HG03565 (cell line): ENCODE measurements around the gene CSRNP3.
"Not testable (repeated sequence)": the region's sequence is repeated elsewhere in the genome, so short reads cannot be mapped to it uniquely, and the experiment has no call there.

Experiments
- ATAC-seq: cut with Tn5 transposase; IDR thresholded peaks from one replicate; pipeline ENCODE4 v1.9.1; 2021; ENCODE audit warnings: mild to moderate bottlenecking, moderate library complexity; ENCODE audit not compliant: unreplicated experiment

Gene CSRNP3

DNA sequence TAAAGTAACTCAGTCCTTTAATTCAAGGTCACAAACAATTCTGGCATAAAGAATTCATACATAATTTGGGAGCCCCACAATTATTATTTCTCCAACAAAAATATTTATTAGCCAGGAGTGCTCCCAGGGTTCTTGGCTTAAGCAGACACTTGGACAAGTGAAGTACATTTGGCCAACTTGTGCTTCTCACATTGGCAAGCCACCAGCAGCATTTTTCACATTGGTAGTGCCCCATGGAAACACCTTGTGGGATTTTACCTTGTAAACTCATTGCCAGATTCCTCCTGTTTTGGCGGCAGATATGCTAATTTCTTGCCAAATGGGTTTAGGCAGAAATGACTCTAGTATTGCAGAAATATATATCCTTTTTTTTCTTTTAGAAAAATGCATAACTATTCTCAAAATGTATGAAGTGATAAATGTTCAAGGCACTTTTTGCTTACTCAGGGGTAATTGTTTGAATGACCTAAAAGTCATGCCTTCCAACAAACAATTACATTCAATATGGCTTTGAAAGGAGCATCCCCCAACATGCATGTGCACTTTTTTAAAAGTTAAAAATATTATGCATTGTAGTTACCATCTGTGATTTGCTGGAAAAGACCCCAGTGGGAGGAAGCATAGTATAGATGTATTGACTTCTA is 113.5 kb downstream of the CSRNP3 start:
- no peak for ATAC-seq

DNA sequence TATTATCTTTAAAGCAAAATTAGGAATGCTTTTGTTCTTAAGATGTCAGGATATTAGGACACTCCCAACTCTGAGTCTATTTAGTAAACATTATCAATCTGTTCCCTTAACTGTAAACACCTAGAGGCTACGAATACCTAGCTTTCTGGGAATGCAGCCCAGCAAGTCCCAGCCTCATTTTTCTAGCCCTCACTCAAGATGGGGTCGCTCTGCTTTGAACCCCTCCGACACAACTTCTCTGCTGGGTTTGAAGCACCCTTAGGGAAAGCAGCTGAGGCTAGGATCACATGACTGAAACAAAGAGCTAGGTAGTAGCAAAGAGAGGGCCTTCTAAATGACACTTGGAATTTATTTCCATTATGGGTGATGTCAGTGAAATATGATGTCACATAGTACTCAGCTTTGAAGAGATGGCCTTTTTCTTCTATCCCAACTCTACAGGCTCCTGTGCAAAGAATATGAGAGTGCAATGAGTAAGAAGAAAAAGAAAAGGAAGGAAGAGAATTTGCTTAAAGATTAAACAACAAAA is 114.7 kb downstream of the CSRNP3 start:
- ATAC-seq = no peak

DNA sequence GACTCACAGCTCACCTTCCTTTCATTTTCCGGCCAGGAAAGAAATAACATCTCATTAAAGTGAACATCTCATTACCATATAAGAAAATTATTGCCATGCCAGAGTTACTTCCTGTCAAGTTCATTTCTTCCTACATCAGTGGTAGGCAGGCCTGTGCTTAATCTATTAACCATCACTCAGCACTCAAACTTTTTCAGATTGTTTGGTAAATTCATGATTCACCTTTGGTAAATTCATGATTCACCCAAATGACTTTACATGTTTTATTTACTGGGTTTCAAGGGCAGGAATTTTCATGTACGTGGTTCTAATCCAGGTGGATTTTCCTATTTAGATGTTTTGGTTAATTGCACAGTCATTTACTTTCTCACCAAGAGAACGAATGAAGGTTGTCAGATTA is 116.5 kb downstream of the CSRNP3 start:
- no peak for ATAC-seq

DNA sequence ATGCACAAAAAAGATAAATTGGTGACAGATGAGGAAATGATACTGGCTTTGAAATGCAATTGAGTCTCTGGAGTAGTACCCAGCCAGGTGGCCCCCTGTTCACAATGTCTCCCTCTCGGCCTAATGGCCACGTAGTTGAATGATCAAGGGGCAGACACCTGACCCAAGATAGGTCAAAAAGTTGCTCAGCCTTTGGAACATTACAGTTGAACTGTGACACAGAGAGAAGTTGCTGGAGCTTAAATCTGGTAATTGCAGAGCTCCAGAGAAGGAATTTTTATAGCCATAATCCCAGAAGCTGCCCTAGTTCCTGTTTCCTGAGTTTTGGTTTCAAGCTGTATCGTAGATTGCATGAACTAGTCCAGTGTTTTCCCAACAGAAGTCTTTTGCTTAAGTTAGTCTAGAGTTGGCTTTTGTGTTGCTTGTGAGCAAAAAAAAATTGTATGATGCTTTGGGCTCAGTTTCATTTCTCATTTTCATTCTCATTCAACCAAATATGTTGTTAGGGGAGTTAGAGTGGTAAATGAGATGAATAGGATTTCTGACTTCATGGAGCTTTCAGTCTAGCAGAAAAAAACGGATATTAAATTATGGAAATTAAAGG is 117.9 kb downstream of the CSRNP3 start:
- ATAC-seq = peak; percentile 78

DNA sequence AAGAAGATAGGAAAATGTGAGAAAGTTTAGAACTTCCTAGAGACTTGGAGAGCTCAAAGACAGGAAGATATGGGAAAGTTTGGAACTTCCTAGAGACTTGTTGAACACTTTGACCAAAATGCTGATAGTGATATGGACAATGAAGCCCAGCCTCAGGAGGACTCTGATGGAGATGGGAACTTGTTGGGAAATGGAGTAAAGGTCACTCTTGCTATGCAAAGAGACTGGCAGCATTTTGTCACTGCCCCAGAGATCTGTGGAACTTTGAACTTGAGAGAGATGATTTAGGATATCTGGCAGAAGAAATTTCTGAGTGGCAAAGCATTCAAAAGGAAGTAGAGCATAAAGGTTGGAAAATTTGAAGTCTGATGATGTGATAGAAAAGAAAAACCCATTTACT is 121.5 kb downstream of the CSRNP3 start:
- ATAC-seq = not testable (repeated sequence)

DNA sequence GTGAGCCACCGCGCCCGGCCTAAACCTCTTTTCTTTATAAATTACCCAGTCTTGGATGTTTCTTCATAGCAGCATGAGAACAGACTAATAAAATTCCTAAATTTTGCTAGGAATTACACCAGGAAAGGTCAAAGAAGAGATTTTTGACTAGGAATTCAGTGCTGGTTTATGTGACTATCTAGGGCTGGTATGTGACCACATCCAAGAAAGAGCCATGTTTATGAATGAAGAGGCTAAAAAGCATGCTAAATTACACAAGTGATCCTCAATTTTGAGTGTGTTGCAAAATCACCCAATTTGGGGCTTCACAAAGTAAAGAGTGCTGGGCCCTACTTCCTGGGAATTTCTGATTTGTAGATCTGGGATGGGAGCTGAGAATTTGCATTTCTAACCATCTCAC is 123.6 kb downstream of the CSRNP3 start:
- no peak for ATAC-seq

DNA sequence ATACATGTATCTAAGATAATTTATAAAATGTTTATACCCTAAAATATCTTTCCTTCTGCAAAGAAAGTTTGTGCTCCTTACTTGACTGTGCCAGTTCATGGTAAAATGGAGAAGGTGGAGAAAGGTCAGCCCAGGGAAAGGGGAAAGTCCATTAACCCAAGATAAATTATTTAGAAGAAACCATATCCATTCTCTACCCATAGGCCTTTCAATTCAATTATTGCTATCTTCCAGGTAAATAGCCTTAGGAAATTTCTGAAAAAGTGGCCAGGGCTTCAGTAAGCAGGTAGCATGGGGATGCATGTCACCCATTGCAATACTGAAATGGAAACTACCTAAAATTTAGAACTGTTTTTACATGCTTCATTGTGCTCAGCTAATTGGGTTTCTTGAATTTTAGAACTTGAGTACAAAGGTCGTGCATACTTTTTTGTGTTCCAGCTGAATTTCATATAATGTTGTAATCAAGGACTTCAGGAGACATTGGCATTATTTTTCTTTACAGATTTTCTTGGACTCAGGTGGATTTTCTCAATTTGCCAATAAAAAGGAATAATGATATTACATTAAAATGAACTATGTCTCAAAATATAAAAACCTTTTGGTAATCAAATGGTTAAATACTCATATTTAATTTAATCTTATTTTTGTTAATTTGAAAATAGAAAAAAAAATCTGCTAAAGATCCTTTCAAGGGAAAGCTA is 124.9 kb downstream of the CSRNP3 start:
- ATAC-seq = no peak

DNA sequence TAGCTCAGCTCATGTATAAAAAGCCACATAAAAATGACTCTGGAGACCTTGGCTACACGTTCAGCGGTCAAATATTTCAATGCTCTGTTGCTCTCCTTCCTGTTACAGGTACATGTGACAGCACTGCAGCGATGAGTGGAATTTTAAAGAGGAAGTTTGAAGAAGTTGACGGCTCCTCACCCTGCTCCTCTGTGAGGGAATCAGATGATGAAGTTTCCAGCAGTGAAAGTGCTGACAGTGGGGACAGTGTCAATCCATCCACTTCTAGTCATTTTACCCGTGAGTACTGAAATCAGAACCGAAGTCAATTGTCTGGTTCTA is 125.4 kb downstream of the CSRNP3 start:
- ATAC-seq = peak; percentile 94

DNA sequence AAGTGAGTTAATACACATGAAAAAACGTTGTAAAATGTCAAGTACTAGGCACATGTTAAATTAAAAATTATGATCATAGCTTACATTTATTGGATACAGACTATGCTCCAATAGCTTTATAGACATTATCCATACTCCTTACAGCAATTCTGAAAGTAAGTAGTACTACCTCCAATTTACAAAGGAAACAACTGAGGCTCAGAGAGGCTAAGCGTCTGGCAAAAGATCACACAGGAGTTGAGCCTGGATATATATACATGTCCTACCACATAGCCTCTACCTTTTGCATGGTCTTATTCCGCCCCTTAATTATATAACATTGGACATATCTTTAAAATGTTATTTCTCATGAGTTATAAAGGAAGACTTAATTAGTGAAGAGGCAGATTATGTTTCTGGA is 127.3 kb downstream of the CSRNP3 start:
- ATAC-seq = no peak

DNA sequence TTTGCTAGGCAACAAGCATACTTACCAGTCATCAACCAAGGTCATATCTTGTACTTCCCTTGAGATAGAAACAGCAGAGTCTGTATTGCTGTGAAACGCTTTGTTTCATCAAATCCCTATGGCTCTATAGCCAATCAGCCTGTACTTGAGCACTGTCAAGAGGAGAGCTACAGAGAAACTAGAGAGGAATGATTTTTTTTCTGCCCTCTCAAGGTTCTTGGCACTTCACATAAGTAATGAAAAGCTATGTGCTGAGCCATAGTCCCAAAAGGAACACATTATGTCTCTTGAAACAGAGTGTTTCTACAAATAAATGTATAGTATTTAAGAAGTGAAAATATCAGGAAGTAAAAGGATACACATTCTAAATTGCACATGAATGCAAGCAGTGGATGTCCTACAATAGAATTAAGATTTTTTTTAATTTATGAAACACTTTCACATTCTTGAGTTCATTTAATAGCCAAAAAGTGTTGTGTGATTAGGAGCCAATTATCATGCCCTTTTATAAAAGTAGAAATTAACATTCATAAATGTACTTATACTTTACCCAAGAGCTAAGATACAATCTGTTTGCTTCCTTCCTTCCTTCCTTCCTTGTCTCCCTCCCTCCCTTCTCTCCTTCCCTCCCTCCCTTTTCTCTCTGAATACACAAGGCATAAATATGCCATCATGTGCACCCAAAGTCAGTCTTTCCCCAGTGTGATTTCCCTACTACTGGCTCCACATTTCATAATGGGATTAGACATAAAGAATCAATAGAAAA is 131.8 kb downstream of the CSRNP3 start:
- no peak for ATAC-seq

DNA sequence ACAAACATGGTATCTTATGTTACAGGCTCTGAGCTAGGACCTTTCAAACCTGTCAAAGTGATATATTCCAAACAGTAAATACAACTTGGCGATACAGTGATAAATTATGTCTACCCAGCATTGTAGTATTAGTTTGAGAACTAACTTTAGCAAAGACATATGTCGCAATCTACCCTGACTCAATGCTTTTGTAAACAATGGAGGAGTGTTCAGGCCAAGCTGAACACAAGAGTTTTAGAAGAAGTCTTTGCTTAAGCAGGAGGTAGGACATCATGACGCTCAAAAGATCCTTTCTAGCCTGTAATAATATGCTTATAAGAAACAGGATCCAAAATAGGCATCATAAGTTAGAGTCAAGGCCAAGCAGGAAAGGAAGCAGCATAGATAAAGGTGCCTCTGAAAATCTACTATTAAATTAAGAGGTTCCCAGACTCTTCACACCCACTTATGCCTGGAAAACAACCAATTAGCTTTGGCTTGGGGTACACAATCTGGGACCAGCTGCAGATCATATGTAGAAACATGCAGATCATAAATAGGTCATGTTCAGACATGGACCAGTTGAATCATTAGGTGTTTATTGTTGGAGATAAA is 132.5 kb downstream of the CSRNP3 start:
- no peak for ATAC-seq

DNA sequence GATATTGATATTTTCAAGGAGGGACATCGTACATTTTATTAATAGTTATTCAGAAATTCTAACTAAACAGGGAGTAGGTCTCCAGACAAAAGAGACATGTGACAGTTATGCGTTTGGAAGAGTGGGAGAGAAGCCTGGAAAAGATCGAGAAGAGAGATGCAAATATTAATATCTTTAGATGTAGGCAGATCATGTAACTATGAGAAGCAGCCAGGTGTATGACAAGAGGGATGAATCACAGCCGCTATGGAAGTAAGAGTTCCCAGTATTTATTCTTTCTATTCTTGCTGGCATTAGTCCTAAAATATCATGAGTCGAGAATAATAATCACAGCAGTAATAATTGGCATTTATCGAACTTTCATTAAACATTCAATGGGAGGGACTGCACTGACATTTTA is 140.2 kb downstream of the CSRNP3 start:
- ATAC-seq = no peak

DNA sequence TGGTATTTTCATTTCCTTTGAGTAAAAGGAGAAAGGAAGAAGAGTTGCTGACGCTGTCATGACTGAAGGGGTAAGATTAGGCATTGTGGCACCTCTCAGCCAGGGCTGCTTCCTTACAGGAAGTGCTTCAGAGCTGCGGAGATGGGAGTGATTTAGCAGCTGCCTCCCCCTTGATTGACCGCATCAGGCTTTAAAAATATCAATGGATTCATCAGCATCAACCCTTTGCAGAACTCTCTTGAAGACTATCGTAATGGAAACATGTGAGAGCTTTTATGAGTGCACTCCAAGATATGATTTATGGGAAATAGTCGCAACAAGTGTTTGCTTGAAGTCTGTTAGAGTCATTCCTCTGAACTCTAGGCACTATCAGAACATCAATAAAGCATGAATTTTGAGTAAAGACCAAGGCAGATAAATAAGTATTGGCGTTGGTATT is 141.1 kb downstream of the CSRNP3 start:
- ATAC-seq = no peak

DNA sequence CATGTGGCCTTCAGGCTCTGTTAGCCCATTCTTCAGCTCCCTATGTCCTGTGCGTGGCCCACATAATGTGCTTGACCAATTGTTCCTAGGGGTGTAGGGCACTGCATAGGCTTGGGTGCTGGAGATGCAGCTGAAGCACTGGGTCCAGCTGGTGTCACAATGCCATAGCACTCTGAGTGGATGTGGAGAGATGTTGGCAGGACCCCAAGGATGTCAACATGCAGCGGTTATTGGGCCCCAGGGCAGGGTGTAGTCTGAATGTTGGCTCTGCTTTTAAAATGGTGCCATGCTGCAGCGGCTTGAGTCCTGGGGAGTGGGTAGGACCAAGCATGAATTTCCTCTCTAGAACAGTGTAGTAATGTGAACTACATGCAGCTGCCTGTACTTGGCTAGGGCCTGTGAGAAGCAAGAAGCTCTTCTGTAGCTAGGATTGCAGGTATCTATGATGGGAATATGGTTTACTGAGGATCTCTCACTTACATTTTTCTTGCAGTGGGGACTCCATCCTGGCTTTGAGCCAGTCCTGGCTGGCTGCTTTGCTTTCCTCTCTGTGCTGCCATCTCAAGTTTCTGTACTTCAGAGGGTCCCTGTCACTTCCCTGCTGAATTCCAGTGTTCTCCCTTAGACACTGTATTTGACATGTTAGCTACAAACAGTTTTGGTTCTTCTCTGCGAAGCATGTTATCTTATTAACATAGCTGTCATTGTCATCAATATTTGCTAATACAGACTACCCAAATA is 148.4 kb downstream of the CSRNP3 start:
- no peak for ATAC-seq

DNA sequence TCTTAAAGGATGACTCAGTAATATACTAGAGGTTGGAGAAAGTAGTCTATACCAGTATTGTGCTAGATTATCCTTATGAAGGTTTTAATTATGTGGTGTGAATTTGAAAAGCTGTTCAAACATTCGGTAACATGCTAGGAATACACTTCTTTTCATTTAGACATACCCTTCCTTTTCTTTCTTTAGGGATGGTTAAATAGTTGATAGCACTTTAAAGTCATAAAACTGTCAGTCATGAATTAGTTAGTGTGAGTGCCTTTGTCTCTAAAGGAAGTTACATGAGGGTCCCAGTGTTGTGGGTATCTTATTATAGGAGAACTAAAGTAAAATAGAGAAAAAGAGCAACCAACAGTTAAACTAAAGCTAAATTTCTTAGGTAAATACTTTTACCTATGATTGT is 149.3 kb downstream of the CSRNP3 start:
- ATAC-seq = no peak

DNA sequence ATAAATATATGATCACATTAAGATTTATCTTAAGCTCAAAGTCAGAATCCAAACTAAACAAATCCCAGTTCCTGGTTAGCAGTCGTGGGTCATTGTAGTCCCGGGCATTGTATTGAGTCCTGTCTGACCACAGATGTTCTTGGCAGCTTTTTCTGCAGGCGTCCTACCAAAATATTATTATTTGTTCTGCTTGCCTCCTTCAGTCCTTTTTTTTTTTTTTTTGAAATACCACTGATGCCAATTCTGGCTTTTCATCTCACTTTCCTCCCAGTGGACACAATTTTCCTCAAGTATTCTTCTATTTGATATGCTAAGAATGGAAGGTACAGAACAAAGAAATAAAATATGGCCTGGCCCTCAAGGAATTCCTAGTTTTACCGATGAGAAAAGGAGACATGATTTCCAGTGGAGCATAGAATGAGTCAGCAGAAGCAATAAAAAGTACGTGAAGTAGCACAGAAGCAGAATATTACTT is 151.6 kb downstream of the CSRNP3 start:
- ATAC-seq = no peak

DNA sequence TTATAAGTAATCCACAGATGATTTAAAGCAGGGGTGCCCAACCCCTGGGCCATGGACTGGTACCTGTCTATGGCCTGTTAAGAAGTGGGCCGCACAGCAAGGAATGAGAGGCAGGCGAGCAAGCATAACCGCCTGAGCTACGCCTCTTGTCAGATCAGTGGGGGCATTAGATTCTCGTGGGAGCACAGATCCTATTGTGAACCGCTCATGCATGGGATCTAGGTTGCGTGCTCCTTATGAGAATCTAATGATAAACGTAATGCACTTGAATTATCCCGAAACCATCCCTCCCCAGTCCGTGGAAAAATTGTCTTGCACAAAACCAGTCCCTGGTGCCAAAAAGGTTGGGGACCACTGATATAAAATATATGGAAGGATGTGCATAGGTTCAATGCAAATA is 153.7 kb downstream of the CSRNP3 start:
- ATAC-seq = no peak

DNA sequence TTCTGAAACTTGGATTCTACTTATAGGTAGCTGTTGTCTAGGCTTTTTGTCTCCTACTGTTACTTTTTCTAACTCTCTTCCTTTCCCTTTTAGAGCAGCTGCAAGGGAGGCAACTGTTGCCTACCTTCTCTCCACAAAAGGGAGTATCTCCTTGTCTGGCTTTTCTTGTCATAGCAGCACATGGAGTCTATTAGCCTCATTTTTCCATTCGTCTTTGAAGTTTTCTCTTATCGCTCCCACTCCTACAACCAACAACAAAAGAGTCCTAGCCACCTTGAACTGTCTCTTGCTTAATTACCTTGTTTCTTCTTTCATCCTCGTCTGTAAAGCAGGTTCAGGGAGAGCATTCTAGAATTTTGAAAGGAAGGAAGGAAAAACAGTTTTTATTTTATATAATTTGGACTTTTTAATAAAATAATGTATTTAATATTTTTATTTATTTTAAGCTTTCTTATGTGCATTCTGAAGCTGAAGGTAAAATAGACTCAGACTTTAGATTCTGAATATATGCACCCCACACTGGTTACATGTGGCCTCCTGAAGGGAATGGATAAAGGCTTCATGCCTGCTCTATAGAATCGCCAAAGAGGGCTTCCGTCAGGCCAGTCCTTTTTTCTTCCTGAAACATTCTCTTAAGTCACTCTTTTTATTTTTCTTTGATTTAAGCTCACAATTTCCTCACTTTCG is 154.4 kb downstream of the CSRNP3 start:
- ATAC-seq = no peak

DNA sequence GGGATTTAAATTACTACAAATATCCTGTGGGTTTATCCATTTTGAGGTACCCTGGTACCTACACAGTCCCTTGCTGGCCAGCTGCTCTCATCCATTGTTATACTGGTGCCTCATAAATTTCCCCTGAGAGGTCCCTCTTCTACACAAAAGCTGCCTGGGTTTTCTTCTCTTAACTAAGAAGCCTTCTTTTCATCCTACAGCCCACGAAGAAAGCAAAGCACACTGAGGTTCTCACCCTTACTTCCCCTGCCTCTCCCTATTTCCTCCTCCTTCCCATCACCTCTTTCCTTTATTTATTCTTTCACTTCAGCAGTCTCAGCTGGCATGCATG is 154.9 kb downstream of the CSRNP3 start:
- ATAC-seq = no peak

DNA sequence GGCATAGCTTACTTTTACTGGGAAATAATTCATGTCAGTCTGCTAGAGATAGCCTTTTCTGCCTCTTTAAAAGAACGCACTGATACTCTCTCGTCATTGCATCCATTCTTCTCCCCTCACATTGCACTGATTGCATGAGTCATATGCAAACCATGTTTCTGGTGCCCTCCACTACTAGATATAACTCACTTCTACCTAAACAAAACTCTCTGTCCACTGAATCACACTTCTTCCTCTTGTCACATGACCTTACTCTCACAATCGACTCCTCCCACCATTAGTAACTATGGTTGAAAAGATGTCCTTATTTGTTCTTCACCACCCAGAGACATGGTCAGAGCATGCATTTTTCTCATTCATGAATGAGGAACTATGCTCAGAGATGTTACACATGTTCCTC is 158.0 kb downstream of the CSRNP3 start:
- ATAC-seq = peak; percentile 52
